HepG2 (cell line): ENCODE results near the gene RAET1E. TPM values are rescaled to one million over a fixed set of nuclear protein-coding genes. Genes with fewer than 3 reads are reported as not detected.

Source experiments
- CEBPG ChIP-seq: IDR thresholded peaks from 2 replicates; pipeline ENCODE4 v1.6.1; 2016
- FOXA3 ChIP-seq: IDR thresholded peaks from 2 replicates; pipeline ENCODE4 v1.6.1; 2016; ENCODE audit warnings: missing genetic modification reagents, missing compliant biosample characterization
- FOXO1 ChIP-seq: sonication (generic); formaldehyde crosslinking; IDR thresholded peaks from 2 replicates; pipeline ENCODE4 v1.4.0; 2020; ENCODE audit warnings: missing genetic modification reagents
- FOXP1 ChIP-seq, 2 experiments: fragments of 450-650 bp in 1 of 2; IDR thresholded peaks; 2 replicates each; pipeline ENCODE4 v1.6.1; 2017 to 2018; ENCODE audit warnings: antibody characterized with exemption in 1 of 2
- HNF4G ChIP-seq, 2 experiments: sonication (generic) in 1 of 2; formaldehyde crosslinking in 1 of 2; IDR thresholded peaks; 2 replicates each; pipeline versions ENCODE4 v1.4.0 to v1.6.1; 2011 to 2020; ENCODE audit warnings: borderline replicate concordance in 2 of 2, low read depth in 2 of 2, mild to moderate bottlenecking in 2 of 2, low read length in 1 of 2, missing genetic modification reagents in 1 of 2, moderate library complexity in 1 of 2
- IRF2 ChIP-seq: IDR thresholded peaks from 2 replicates; pipeline ENCODE4 v1.6.1; 2018; ENCODE audit warnings: missing genetic modification reagents, missing compliant biosample characterization
- MEIS2 ChIP-seq: sonication (generic); formaldehyde crosslinking; IDR thresholded peaks from 2 replicates; pipeline ENCODE4 v1.9.0; 2021; ENCODE audit warnings: mild to moderate bottlenecking, missing genetic modification reagents
- MXI1 ChIP-seq: IDR thresholded peaks from 3 replicates; pipeline ENCODE4 v1.6.1; 2012; ENCODE audit warnings: low read depth, low read length, inconsistent platforms, borderline replicate concordance
- NRL ChIP-seq: sonication (generic); formaldehyde crosslinking; IDR thresholded peaks from 2 replicates; pipeline ENCODE4 v1.5.0; 2020; ENCODE audit warnings: missing genetic modification reagents, mild to moderate bottlenecking, moderate library complexity, borderline replicate concordance
- RFXAP ChIP-seq: sonication (generic); formaldehyde crosslinking; IDR thresholded peaks from 2 replicates; pipeline ENCODE4 v1.4.0; 2020; ENCODE audit warnings: missing genetic modification reagents, borderline replicate concordance
- SAP130 ChIP-seq: IDR thresholded peaks from 2 replicates; pipeline ENCODE4 v1.6.1; 2016; ENCODE audit warnings: low read depth
- SIN3A ChIP-seq: IDR thresholded peaks from 2 replicates; pipeline ENCODE4 v1.6.1; 2011; ENCODE audit warnings: low read depth, mild to moderate bottlenecking, control low read depth, low read length, borderline replicate concordance
- ZNF12 ChIP-seq: sonication (generic); formaldehyde crosslinking; IDR thresholded peaks from 2 replicates; pipeline ENCODE4 v1.5.0; 2020; ENCODE audit warnings: missing genetic modification reagents
- ZNF317 ChIP-seq: sonication (generic); formaldehyde crosslinking; IDR thresholded peaks from 2 replicates; pipeline ENCODE4 v1.5.0; 2020; ENCODE audit warnings: mild to moderate bottlenecking, missing genetic modification reagents
- ZNF678 ChIP-seq: sonication (generic); formaldehyde crosslinking; IDR thresholded peaks from 2 replicates; pipeline ENCODE4 v1.4.0; 2020; ENCODE audit warnings: mild to moderate bottlenecking, missing genetic modification reagents
- ZSCAN30 ChIP-seq: sonication (generic); formaldehyde crosslinking; IDR thresholded peaks from 2 replicates; pipeline ENCODE4 v1.5.0; 2020; ENCODE audit warnings: mild to moderate bottlenecking, missing genetic modification reagents
- polyA plus RNA-seq, 8 experiments: library from polyadenylated mRNA; depleted of rRNA in 3 of 8; stranded (reverse) in 7 of 8; unstranded in 1 of 8; fragments of >200 nt; fragmentation: Illumina TruSeq in 4 of 8; extraction: Trizol in 4 of 8; gene quantifications; 2 replicates each; pipeline versions ENCODE4 v1.2.1 to v1.2.3, GENCODE V29; 2011 to 2016; ENCODE audit warnings: low read depth in 4 of 8, missing spikeins in 1 of 8, mixed read lengths in 1 of 8; ENCODE audit not compliant: insufficient read depth in 1 of 8
- total RNA-seq, 5 experiments: library from RNA; depleted of rRNA; stranded (reverse); fragments of >200 nt; fragmentation: Illumina TruSeq; extraction: Trizol; gene quantifications; 2 replicates each; pipeline ENCODE4 v1.2.3, GENCODE V29; 2016; ENCODE audit warnings: low read depth in 1 of 5
- TF ChIP-seq, protein P1 (sequence below): IDR thresholded peaks from 2 replicates; pipeline ENCODE4 v1.6.1; 2016; ENCODE audit warnings: mild to moderate bottlenecking
- TF ChIP-seq, protein P2 (sequence below): IDR thresholded peaks from 2 replicates; pipeline ENCODE4 v1.6.1; 2018; ENCODE audit warnings: missing genetic modification reagents
- TF ChIP-seq, protein P3 (sequence below): sonication (generic); formaldehyde crosslinking; IDR thresholded peaks from 2 replicates; pipeline ENCODE4 v1.4.0; 2020; ENCODE audit warnings: low read depth, missing genetic modification reagents
- TF ChIP-seq, protein P4 (sequence below): sonication (generic); formaldehyde crosslinking; IDR thresholded peaks from 2 replicates; pipeline ENCODE4 v1.4.0; 2020; ENCODE audit warnings: missing genetic modification reagents

Gene RAET1E
- total and polyA plus RNA-seq, 2 of the 13 experiments (the other 11 are each of a cell fraction or from before 2014, with no cell fraction given) = not detected

DNA sequence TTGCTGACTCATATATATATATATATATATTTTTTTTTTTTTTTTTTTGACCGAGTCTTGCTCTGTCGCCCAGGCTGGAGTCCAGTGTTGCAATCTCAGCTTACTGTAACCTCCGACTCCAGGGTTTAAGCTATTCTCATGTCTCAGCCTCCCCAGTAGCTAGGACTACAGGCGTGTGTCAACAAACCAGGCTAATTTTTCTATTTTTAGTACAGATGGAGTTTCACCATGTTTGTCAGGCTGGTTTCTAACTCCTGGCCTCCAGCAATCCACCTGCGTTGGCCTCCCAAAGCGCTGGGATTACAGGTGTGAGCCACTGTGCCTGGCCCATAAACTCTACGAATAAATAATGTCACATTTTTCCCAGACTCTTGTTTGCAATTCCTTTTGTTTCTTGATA, 38.5 kb downstream of the RAET1E start (continued):
- TF ChIP-seq, protein P1, sequence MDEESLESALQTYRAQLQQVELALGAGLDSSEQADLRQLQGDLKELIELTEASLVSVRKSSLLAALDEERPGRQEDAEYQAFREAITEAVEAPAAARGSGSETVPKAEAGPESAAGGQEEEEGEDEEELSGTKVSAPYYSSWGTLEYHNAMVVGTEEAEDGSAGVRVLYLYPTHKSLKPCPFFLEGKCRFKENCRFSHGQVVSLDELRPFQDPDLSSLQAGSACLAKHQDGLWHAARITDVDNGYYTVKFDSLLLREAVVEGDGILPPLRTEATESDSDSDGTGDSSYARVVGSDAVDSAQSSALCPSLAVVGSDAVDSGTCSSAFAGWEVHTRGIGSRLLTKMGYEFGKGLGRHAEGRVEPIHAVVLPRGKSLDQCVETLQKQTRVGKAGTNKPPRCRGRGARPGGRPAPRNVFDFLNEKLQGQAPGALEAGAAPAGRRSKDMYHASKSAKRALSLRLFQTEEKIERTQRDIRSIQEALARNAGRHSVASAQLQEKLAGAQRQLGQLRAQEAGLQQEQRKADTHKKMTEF = 0 out of 2 replicates have a peak, but pooled peaks have one; percentile 31
- TF ChIP-seq, protein P2, sequence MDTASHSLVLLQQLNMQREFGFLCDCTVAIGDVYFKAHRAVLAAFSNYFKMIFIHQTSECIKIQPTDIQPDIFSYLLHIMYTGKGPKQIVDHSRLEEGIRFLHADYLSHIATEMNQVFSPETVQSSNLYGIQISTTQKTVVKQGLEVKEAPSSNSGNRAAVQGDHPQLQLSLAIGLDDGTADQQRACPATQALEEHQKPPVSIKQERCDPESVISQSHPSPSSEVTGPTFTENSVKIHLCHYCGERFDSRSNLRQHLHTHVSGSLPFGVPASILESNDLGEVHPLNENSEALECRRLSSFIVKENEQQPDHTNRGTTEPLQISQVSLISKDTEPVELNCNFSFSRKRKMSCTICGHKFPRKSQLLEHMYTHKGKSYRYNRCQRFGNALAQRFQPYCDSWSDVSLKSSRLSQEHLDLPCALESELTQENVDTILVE (CRISPR knock-in tag) = 0 out of 2 replicates have a peak, but pooled peaks have one; percentile 26
- TF ChIP-seq SIN3A = no peak
- no peak for TF ChIP-seq ZNF678 (CRISPR knock-in tag)
- 0 out of 2 replicates have a peak, but pooled peaks have one; percentile 38 for TF ChIP-seq IRF2 (CRISPR knock-in tag)
- TF ChIP-seq CEBPG = peak; percentile 86
- TF ChIP-seq, protein P3, sequence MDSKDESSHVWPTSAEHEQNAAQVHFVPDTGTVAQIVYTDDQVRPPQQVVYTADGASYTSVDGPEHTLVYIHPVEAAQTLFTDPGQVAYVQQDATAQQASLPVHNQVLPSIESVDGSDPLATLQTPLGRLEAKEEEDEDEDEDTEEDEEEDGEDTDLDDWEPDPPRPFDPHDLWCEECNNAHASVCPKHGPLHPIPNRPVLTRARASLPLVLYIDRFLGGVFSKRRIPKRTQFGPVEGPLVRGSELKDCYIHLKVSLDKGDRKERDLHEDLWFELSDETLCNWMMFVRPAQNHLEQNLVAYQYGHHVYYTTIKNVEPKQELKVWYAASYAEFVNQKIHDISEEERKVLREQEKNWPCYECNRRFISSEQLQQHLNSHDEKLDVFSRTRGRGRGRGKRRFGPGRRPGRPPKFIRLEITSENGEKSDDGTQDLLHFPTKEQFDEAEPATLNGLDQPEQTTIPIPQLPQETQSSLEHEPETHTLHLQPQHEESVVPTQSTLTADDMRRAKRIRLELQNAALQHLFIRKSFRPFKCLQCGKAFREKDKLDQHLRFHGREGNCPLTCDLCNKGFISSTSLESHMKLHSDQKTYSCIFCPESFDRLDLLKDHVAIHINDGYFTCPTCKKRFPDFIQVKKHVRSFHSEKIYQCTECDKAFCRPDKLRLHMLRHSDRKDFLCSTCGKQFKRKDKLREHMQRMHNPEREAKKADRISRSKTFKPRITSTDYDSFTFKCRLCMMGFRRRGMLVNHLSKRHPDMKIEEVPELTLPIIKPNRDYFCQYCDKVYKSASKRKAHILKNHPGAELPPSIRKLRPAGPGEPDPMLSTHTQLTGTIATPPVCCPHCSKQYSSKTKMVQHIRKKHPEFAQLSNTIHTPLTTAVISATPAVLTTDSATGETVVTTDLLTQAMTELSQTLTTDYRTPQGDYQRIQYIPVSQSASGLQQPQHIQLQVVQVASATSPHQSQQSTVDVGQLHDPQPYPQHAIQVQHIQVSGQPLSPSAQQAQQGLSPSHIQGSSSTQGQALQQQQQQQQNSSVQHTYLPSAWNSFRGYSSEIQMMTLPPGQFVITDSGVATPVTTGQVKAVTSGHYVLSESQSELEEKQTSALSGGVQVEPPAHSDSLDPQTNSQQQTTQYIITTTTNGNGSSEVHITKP (CRISPR knock-in tag) = peak; percentile 27; the same call in 1 of the 2 replicates
- no peak for TF ChIP-seq FOXP1 (IDR thresholded peaks at IDR 0.05)
- TF ChIP-seq FOXP1 (CRISPR knock-in tag; IDR thresholded peaks at IDR 0.05) = peak; percentile 55; the same call in 1 of the 2 replicates
- no peak for TF ChIP-seq ZNF317
- TF ChIP-seq HNF4G (IDR thresholded peaks at IDR 0.05; ENCODE audit: borderline replicate concordance, low read depth, low read length) = peak; percentile 24; the same call in 1 of the 2 replicates
- no peak for TF ChIP-seq HNF4G (CRISPR knock-in tag; IDR thresholded peaks at IDR 0.05; ENCODE audit: borderline replicate concordance, low read depth)
- TF ChIP-seq ZNF12 (CRISPR knock-in tag) = 0 out of 2 replicates have a peak, but pooled peaks have one; percentile 66
- TF ChIP-seq, protein P4, sequence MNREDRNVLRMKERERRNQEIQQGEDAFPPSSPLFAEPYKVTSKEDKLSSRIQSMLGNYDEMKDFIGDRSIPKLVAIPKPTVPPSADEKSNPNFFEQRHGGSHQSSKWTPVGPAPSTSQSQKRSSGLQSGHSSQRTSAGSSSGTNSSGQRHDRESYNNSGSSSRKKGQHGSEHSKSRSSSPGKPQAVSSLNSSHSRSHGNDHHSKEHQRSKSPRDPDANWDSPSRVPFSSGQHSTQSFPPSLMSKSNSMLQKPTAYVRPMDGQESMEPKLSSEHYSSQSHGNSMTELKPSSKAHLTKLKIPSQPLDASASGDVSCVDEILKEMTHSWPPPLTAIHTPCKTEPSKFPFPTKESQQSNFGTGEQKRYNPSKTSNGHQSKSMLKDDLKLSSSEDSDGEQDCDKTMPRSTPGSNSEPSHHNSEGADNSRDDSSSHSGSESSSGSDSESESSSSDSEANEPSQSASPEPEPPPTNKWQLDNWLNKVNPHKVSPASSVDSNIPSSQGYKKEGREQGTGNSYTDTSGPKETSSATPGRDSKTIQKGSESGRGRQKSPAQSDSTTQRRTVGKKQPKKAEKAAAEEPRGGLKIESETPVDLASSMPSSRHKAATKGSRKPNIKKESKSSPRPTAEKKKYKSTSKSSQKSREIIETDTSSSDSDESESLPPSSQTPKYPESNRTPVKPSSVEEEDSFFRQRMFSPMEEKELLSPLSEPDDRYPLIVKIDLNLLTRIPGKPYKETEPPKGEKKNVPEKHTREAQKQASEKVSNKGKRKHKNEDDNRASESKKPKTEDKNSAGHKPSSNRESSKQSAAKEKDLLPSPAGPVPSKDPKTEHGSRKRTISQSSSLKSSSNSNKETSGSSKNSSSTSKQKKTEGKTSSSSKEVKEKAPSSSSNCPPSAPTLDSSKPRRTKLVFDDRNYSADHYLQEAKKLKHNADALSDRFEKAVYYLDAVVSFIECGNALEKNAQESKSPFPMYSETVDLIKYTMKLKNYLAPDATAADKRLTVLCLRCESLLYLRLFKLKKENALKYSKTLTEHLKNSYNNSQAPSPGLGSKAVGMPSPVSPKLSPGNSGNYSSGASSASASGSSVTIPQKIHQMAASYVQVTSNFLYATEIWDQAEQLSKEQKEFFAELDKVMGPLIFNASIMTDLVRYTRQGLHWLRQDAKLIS = no peak
- peak; percentile 87 for TF ChIP-seq FOXA3 (CRISPR knock-in tag)
- TF ChIP-seq ZSCAN30 (CRISPR knock-in tag) = no peak
- peak; percentile 76 for TF ChIP-seq SAP130 (CRISPR knock-in tag)
- no peak for TF ChIP-seq NRL
- TF ChIP-seq RFXAP = no peak
- peak; percentile 9; the same call in 1 of the 3 replicates for TF ChIP-seq MXI1
- TF ChIP-seq MEIS2 (CRISPR knock-in tag) = no peak
- TF ChIP-seq FOXO1 (CRISPR knock-in tag) = peak; percentile 38; the same call in 1 of the 2 replicates
